CD4-positive, alpha-beta T cell (primary cell): ENCODE measurements around the gene DNER. TPM values are rescaled to one million over a fixed set of nuclear protein-coding genes. Genes with fewer than 3 reads are reported as not detected.

Source experiments
- ATAC-seq: fragments of 200-7000 bp; cut with Tn5 transposase; one replicate; pipeline ENCODE4 v1.10.0; 2022; ENCODE audit warnings: mild to moderate bottlenecking; ENCODE audit not compliant: poor library complexity
- CTCF ChIA-PET: fragments of 350-600 bp; sonication (Branson Sonifier 250); formaldehyde crosslinking; loops from one replicate; lab custom pipeline; 2021; ENCODE audit warnings: antibody characterized with exemption, inconsistent platforms; lab: Charles Lee
- POLR2A ChIA-PET: fragments of 350-600 bp; sonication (Branson Sonifier 250); formaldehyde crosslinking; loops from one replicate; lab custom pipeline; 2021; ENCODE audit warnings: antibody characterized with exemption, inconsistent platforms; lab: Charles Lee
- DNase-seq, 14 experiments: peaks; one replicate each; pipeline ENCODE4 v3.0.0-alpha.2; 2013 to 2020; ENCODE audit warnings: mixed read lengths in 2 of 14
- H3K27ac ChIP-seq, 2 donors: one replicate each; pipeline versions ENCODE4 v1.5.1 to v1.7.0; 2013; ENCODE audit warnings: low read length in 2 of 2, low read depth in 1 of 2, mild to moderate bottlenecking in 1 of 2
- H3K27me3 ChIP-seq, 2 experiments: 1 replicate in 1 of 2; 2 replicates in 1 of 2; pipeline versions ENCODE4 v1.6.1 to v1.7.0; 2013; ENCODE audit warnings: low read length in 2 of 2, control low read depth in 1 of 2, mild to moderate bottlenecking in 1 of 2, moderate library complexity in 1 of 2; ENCODE audit not compliant: insufficient read depth in 2 of 2, control insufficient read depth in 1 of 2
- H3K36me3 ChIP-seq: one replicate; pipeline ENCODE4 v1.6.1; 2013; ENCODE audit warnings: low read length, control low read depth; ENCODE audit not compliant: insufficient read depth
- H3K4me1 ChIP-seq: one replicate; pipeline ENCODE4 v1.6.1; 2013; ENCODE audit warnings: low read length, control low read depth; ENCODE audit not compliant: insufficient read depth
- H3K4me3 ChIP-seq: one replicate; pipeline ENCODE4 v1.5.1; 2013; ENCODE audit warnings: mild to moderate bottlenecking, low read length, moderate library complexity
- H3K9me3 ChIP-seq, 2 experiments: 1 replicate in 1 of 2; 2 replicates in 1 of 2; pipeline versions ENCODE4 v1.6.1 to v1.7.0; 2013; ENCODE audit warnings: low read length in 2 of 2, mild to moderate bottlenecking in 2 of 2, control low read depth in 1 of 2, moderate library complexity in 1 of 2; ENCODE audit not compliant: control insufficient read depth in 1 of 2, insufficient read depth in 1 of 2
- H3K27ac Mint-ChIP-seq: one replicate; pipeline ENCODE4 v1.8.0; 2020; ENCODE audit warnings: mixed read lengths
- H3K27me3 Mint-ChIP-seq: one replicate; pipeline ENCODE4 v1.8.0; 2021; ENCODE audit warnings: mixed read lengths
- H3K36me3 Mint-ChIP-seq: one replicate; pipeline ENCODE4 v1.8.0; 2021; ENCODE audit warnings: low read depth, mixed read lengths
- H3K4me1 Mint-ChIP-seq: one replicate; pipeline ENCODE4 v1.8.0; 2021; ENCODE audit warnings: low read depth, mixed read lengths
- H3K4me3 Mint-ChIP-seq: one replicate; pipeline ENCODE4 v1.8.0; 2020; ENCODE audit warnings: mild to moderate bottlenecking, mixed read lengths
- H3K9me3 Mint-ChIP-seq: one replicate; pipeline ENCODE4 v1.8.0; 2020; ENCODE audit warnings: mixed read lengths
- CTCF ChIP-seq: fragments of 200-600 bp; IDR thresholded peaks from one replicate; pipeline ENCODE4 v1.8.0; 2022; ENCODE audit warnings: antibody characterized with exemption, mild to moderate bottlenecking
- intact Hi-C, 2 experiments: fragments of 100-400 bp; cut with DNase I in 1 of 2; cut with micrococcal nuclease in 1 of 2; formaldehyde crosslinking; loops; one replicate each; pipeline versions ENCODE4 v1.15.1 to v1.9.0; 2023 to 2025; cut with DNase I, micrococcal nuclease
- total RNA-seq, 174 experiments: library from RNA in 2 of 174; stranded (reverse) in 2 of 174; gene quantifications; one replicate each; pipeline ENCODE4 v1.2.3 and lab custom pipeline; 2021 to 2026

The DNER gene
- total RNA-seq, 2 experiments from 2014 or later, result not detected

DNA sequence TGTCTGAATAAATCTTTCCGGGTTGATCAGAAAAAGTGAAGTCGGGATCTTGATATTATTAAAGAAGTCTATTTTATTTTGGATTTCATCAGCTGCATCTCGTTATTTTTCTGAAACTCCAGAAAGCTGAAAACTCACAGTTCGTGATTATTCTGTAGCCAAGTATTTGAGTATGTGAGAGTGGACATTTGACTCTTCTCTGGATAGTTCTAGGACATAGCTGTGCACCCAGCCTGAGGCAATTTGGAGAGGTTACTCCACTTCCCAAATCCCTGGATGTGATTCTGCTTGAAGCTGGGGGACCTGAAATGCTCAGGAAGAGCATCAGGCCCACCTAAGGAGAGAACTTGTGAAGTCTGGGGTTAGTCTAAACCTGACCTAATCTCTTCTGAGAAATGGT is 325.6 kb downstream of the DNER start:
- POLR2A ChIA-PET, result no interaction called here
- no peak for TF ChIP-seq CTCF
- no peaks in the 10 kb centered on the region for H3K4me1 ChIP-seq
- CTCF ChIA-PET, result interaction anchor here (0.6 kb wide), 1 partner anchor 225 kb away, joined by 3 read pairs; no protein-coding TSS in a partner anchor
- no peak overlapping the region for H3K4me3 ChIP-seq
- no peaks in the 10 kb centered on the region for H3K36me3 ChIP-seq
- H3K9me3 ChIP-seq, result peaks cover 0 to 7% of the 10 kb centered on the region in 2 experiments
- no peaks in the 10 kb centered on the region for H3K27me3 ChIP-seq
- DNase-seq (no peak), ATAC-seq (no peak)
- intact Hi-C loops, result no loop called here
- H3K9me3 Mint-ChIP-seq, result peaks cover 14% of the 10 kb centered on the region
- no peaks in the 10 kb centered on the region for H3K4me1 Mint-ChIP-seq
- H3K36me3 Mint-ChIP-seq, result no peaks in the 10 kb centered on the region
- no peaks in the 10 kb centered on the region for H3K27me3 Mint-ChIP-seq
- H3K27ac ChIP-seq, result no peak overlapping the region
- no peak overlapping the region for H3K4me3 Mint-ChIP-seq
- no peak overlapping the region for H3K27ac Mint-ChIP-seq

DNA sequence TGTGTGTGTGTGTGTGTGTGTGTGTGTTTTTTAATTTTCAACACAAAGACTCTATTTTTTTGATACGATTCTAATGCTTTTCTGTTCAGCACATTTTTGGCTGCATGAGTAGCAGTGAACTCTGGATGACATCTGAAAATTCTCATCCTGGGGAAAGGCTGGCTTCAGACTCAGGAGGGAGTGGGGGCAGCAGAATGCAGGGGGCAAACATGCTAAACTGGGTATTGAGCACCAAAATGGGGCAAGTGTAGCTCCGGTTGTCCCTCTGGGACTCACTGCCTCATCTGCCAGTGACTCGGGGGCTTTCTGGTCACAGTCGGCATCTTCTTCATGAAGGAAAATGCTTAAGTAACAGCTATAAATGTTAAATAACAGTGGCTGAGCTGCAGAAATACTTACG is 326.5 kb downstream of the DNER start:
- no peak overlapping the region for H3K27ac Mint-ChIP-seq
- peaks cover 16% of the 10 kb centered on the region for H3K9me3 Mint-ChIP-seq
- TF ChIP-seq CTCF, result no peak

DNA sequence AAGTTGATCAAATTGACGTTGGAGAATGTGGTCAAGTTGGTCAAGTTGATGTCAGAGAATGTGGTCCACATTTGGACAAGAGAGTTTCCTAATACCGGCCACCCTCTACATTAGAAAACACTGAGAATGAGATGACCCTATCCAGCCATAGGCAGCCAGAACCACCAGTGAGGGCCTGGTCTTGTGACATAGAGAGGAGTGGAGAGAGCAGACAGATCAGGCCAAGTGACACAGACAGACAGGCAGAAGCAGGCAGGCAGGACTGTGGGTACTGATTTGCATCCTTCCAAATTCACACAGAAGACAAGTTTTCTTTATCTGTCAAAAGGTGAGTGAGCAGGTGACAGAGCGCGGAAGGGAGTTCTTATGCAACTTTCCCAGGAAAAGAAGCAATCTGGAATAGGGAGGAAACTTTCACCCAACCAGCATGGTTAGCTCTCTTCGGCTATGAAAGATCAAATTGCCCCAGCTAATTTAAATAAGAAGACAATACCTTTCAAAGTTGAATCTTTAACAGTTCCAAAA is 334.2 kb downstream of the DNER start:
- Histone ChIP-seq H3K36me3 (no peaks in the 10 kb centered on the region), H3K4me3 (no peak overlapping the region), H3K9me3 (peaks cover 0 to 4% of the 10 kb centered on the region in 2 experiments), H3K27me3 (no peaks in the 10 kb centered on the region), H3K4me1 (no peaks in the 10 kb centered on the region), H3K27ac (no peak overlapping the region)
- Mint-ChIP-seq H3K27ac (no peak overlapping the region), H3K4me3 (no peak overlapping the region), H3K27me3 (peaks cover 9% of the 10 kb centered on the region), H3K36me3 (no peaks in the 10 kb centered on the region), H3K4me1 (no peaks in the 10 kb centered on the region), H3K9me3 (peaks cover 20% of the 10 kb centered on the region)
- no peak for ATAC-seq
- ChIA-PET CTCF (no interaction called here), POLR2A (no interaction called here)
- no peak for TF ChIP-seq CTCF
- intact Hi-C loops, result no loop called here
- DNase-seq, result no peak

More for the DNA sequence above, 326.5 kb downstream of the DNER start:
- ChIA-PET CTCF (no interaction called here), POLR2A (no interaction called here)
- intact Hi-C loops, result no loop called here
- ATAC-seq (no peak), DNase-seq (no peak)
- H3K27ac ChIP-seq, result no peak overlapping the region
- Mint-ChIP-seq H3K27me3 (no peaks in the 10 kb centered on the region), H3K4me3 (no peak overlapping the region), H3K4me1 (no peaks in the 10 kb centered on the region), H3K36me3 (no peaks in the 10 kb centered on the region)
- H3K27me3 ChIP-seq, result no peaks in the 10 kb centered on the region
- H3K36me3 ChIP-seq, result no peaks in the 10 kb centered on the region
- no peak overlapping the region for H3K4me3 ChIP-seq
- H3K4me1 ChIP-seq, result no peaks in the 10 kb centered on the region
- no peaks in the 10 kb centered on the region for H3K9me3 ChIP-seq
